Activated CD4-positive, alpha-beta T cell treated with anti-CD3 and anti-CD28 coated beads, Interleukin-2, amount 10 ng/mL, durations not matched to agents 24 days and 14 days (primary cell): ENCODE measurements around the gene SLC26A1. TPM values are rescaled to one million over a fixed set of nuclear protein-coding genes. Genes with fewer than 3 reads are reported as not detected.

ENCODE experiments used
- DNase-seq: peaks from one replicate; pipeline ENCODE4 v3.0.0; 2022
- H3K27ac Mint-ChIP-seq: one replicate; pipeline ENCODE4 v1.8.0; 2022; ENCODE audit warnings: mild to moderate bottlenecking, mixed read lengths
- H3K27me3 Mint-ChIP-seq: one replicate; pipeline ENCODE4 v1.8.0; 2022; ENCODE audit warnings: mixed read lengths
- H3K36me3 Mint-ChIP-seq: one replicate; pipeline ENCODE4 v1.8.0; 2022; ENCODE audit warnings: low read depth, mild to moderate bottlenecking, mixed read lengths
- H3K4me1 Mint-ChIP-seq: one replicate; pipeline ENCODE4 v1.8.0; 2021; ENCODE audit warnings: mixed read lengths
- H3K4me3 Mint-ChIP-seq: one replicate; pipeline ENCODE4 v1.8.0; 2022; ENCODE audit warnings: mild to moderate bottlenecking, moderate library complexity, mixed read lengths
- H3K9me3 Mint-ChIP-seq: one replicate; pipeline ENCODE4 v1.8.0; 2021; ENCODE audit warnings: mixed read lengths
- intact Hi-C: fragments of 100-400 bp; cut with micrococcal nuclease; formaldehyde crosslinking; loops from one replicate; pipeline ENCODE4 v1.15.1; 2023
- total RNA-seq: library from RNA; stranded (reverse); gene quantifications from 2 replicates; pipeline ENCODE4 v1.2.3, GENCODE V29; 2022

SLC26A1 gene
- total RNA-seq, 1 donor from 2014 or later = not detected

DNA sequence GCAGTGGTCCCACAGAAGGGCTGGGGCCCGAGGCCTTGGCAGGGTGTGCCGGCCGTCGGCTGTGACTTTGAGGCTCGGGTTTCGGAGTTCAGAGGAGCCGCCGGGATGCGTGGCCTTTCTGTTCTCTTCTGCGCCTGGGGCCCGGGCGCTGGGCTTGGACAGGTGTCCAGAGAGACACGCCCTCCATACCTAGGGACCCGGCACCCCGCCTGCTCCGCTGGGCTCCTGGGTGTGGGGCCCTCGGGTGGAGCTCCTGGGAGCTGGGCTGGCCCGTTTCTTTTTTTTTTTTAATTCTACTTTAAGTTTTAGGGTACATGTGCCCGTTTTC is 29.5 kb upstream of the SLC26A1 start:
- H3K9me3 Mint-ChIP-seq = no peaks in the 10 kb centered on the region
- no peaks in the 10 kb centered on the region for H3K27me3 Mint-ChIP-seq
- no peak overlapping the region for H3K4me3 Mint-ChIP-seq
- H3K4me1 Mint-ChIP-seq = peaks cover 9% of the 10 kb centered on the region
- intact Hi-C loops = no loop called here
- peaks cover 8% of the 10 kb centered on the region for H3K36me3 Mint-ChIP-seq
- no peak for DNase-seq
- no peak overlapping the region for H3K27ac Mint-ChIP-seq

DNA sequence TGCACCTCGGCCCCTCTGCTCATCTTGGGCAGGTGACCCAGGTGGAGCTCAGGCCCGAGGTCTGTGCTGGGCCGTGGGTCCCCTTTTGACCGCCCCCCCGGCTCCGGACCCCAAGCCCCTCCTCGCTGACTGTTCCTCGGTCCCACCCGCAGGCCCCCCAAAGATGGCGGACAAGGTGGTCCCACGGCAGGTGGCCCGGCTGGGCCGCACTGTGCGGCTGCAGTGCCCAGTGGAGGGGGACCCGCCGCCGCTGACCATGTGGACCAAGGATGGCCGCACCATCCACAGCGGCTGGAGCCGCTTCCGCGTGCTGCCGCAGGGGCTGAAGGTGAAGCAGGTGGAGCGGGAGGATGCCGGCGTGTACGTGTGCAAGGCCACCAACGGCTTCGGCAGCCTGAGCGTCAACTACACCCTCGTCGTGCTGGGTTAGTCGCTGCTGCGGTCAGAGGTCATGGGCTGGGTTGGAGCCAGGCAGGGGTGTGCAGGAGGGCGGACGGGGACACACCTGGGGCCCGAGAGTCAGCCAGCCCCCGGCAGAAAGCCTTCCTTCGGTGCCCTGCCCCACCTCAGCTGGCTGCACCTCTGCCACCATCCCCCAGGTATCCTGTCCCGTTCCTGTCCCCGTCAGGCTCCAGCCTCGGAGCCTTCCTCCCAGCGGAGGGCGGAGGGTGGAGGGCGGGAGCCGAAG is 29.0 kb upstream of the SLC26A1 start:
- peaks cover 9% of the 10 kb centered on the region for H3K4me1 Mint-ChIP-seq
- DNase-seq = no peak
- H3K9me3 Mint-ChIP-seq = no peaks in the 10 kb centered on the region
- H3K36me3 Mint-ChIP-seq = peaks cover 8% of the 10 kb centered on the region
- no peak overlapping the region for H3K27ac Mint-ChIP-seq
- no peaks in the 10 kb centered on the region for H3K27me3 Mint-ChIP-seq
- intact Hi-C loops = no loop called here
- H3K4me3 Mint-ChIP-seq = no peak overlapping the region

DNA sequence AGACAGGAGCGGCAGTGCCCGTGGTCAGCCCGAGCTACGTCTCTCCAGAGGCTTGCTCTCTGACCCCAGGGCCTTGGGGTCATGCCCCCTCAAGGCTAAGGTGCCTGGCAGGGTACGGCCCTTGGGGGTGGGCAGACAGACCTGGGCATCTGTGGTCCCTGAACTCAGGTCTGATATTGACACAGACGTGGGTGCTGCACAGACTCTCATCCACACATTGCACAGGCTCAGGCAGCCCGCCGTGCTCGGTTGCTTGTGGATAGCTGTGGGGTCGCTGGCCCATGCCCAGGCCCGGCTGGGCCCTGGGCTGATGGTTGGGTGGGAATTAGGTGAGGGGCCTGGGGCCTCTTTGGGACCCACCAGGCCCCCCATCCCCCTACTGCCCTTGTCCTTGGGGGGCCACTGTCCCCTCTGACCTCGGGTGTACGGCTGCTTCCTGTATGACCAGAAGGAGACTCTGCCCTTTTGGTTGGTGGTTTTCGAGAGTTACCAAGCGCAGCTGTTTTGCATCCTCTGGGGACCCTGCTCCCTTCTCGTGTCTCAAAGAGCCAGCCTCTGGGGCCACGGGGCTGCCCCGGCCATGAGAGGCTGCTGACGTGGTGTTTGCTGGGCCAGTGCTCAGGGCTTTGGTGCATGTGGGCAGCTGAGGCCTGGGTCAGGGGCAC is 28.3 kb upstream of the SLC26A1 start:
- Mint-ChIP-seq H3K9me3 (no peaks in the 10 kb centered on the region), H3K36me3 (peaks cover 8% of the 10 kb centered on the region), H3K4me3 (no peak overlapping the region), H3K27me3 (no peaks in the 10 kb centered on the region), H3K4me1 (peaks cover 9% of the 10 kb centered on the region), H3K27ac (no peak overlapping the region)
- intact Hi-C loops = no loop called here
- DNase-seq = no peak

DNA sequence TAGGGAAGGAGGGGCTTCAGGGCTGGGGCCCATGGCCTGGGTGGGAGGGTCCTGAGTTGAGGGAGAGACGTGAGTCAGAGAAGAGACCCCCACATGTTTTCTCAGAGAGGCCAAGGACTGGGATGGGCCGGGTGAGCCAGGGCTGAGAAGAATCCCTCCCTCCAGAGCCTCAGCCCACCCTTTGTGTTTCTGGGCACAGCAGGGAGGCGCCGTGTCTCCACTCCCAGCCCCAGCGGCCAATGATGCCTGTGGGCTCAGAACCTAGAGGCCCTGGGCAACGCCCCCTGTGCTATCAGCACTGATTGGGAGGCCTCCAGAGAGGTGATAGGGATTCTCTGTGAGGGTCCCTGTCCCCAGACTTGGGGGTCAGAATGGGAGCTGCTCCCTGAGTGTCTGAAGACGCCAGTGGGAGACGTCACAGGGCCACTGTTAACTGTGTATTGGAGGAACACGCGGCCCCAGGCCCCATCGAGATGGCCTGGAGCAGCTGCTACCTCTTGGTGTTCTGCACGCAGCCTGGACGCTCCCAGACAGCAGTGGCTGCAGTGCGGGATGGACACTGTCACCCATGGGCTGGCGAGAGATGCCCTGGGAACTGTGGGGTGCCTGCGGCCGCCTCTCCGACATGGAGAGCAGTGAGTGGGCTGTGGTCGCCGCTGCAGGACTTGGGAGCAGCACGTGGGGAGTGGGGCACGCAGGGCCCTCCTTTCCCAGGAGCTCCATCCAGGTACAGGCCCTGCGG is 26.7 kb upstream of the SLC26A1 start:
- H3K27me3 Mint-ChIP-seq = no peaks in the 10 kb centered on the region
- H3K4me3 Mint-ChIP-seq = no peak overlapping the region
- no peaks in the 10 kb centered on the region for H3K9me3 Mint-ChIP-seq
- intact Hi-C loops = no loop called here
- H3K27ac Mint-ChIP-seq = no peak overlapping the region
- no peaks in the 10 kb centered on the region for H3K4me1 Mint-ChIP-seq
- H3K36me3 Mint-ChIP-seq = peaks cover 1% of the 10 kb centered on the region
- no peak for DNase-seq

DNA sequence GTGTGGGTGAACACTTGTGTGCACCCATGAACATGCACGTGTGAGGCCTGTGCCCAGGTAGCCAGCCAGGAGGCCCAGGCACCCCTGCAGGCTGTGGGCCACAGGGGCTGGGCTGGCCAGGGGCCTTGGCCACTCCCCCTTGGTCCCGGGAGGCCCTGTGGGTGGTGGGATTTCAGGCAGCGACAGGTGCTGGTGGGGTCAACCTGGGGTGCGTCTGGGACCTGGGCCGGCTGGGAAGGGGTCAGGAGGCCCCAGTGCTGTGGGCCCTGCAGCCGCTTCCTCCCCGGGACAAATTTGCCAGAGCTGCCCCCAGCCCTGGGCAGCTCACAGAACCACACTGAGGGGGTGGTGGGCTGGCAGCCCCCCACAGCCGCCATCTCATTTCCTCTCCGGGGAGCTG is 26.1 kb upstream of the SLC26A1 start:
- H3K4me3 Mint-ChIP-seq = no peak overlapping the region
- H3K4me1 Mint-ChIP-seq = no peaks in the 10 kb centered on the region
- no peak for DNase-seq
- H3K36me3 Mint-ChIP-seq = no peaks in the 10 kb centered on the region
- H3K27me3 Mint-ChIP-seq = no peaks in the 10 kb centered on the region
- intact Hi-C loops = no loop called here
- no peak overlapping the region for H3K27ac Mint-ChIP-seq
- H3K9me3 Mint-ChIP-seq = no peaks in the 10 kb centered on the region

DNA sequence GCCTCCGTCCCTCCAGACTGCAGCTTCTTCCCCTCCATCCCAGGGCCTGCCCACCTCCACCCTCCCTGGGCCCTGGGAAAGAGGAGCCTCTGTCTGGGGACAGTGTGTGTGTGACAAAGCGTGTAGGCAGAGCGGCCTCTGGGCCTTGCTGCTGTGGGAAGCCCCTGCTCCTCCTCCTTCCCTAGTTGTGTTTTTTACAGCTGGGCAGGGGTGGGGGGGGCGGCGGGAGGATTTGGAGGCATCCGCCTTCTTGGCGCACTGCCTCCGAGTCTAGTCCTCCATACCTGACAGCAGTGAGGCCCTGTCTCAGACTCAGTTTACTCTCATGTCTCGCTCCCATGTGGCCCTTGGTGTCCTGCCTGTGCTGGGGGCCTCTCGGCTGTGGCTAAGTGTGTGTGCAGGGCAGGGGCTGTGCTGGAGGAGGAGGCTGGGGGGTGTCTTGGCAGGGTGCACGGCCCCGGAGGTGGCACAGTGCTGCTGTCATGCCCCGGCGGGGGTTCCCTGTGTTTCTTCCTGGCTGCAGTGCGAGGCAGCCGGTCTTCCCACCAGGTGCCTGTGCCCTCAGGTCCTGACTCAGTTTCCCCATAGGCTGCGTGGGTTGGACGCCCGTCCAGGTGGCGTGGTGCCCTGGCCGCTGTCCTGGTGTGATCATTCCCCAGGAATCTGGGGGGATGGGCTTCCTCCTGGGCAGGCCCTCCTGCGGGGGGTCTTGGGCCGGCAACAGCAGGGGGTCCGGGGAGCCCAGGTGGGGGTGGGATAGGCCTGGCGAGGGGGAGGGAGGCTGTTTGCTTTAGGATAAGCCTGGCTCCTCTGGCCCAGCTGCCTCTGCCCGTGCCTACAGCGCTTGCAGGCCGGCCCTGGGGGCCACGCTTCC is 25.2 kb upstream of the SLC26A1 start:
- Mint-ChIP-seq H3K27me3 (no peaks in the 10 kb centered on the region), H3K4me1 (peaks cover 4% of the 10 kb centered on the region), H3K36me3 (peaks cover 4% of the 10 kb centered on the region), H3K27ac (no peak overlapping the region), H3K4me3 (no peak overlapping the region), H3K9me3 (no peaks in the 10 kb centered on the region)
- intact Hi-C loops = no loop called here
- no peak for DNase-seq

DNA sequence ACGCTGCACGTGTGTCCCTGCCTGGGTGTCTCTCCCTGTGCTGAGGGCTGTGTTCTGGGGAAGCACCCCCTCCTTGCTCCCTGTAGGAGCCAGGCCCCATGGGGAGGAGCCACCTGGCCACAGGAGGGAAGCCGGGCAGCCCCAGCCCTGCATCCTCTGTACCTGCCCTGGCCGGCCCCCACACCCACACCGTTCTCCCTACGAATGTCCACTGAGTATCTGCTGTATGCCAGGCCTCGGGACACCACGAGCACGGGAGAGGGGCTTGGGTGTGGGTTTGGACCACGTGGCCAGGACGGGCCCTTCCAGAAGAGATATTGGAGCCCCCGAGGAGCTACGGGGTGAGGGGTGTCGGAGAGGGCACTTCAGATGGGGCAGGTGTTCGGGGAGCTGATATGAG is 24.5 kb upstream of the SLC26A1 start:
- Mint-ChIP-seq H3K4me1 (peaks cover 4% of the 10 kb centered on the region), H3K9me3 (no peaks in the 10 kb centered on the region), H3K27me3 (no peaks in the 10 kb centered on the region), H3K36me3 (peaks cover 4% of the 10 kb centered on the region), H3K4me3 (no peak overlapping the region), H3K27ac (no peak overlapping the region)
- DNase-seq = no peak
- intact Hi-C loops = no loop called here

DNA sequence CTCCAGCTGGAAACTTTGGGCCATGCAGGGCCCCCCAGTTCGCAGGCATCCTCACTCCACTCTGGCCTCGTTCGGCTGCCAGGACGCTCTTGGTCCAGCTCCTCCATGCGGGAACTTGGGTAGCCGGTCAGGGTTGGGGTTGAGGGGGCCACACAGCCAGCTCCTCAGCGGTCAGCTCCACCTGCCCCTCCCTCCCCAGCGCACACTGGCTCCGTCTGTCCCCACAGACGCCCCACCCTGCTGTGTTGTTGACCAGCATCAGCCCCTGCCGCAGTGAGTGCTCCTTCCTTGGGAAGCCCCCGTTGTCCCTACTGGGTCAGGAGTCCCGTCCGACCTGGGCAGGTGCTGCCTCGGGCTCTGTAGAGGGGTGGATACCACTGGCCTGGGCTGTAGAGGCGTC is 24.0 kb upstream of the SLC26A1 start:
- H3K4me1 Mint-ChIP-seq = peaks cover 4% of the 10 kb centered on the region
- no peak overlapping the region for H3K27ac Mint-ChIP-seq
- no peak for DNase-seq
- intact Hi-C loops = no loop called here
- no peaks in the 10 kb centered on the region for H3K9me3 Mint-ChIP-seq
- no peaks in the 10 kb centered on the region for H3K27me3 Mint-ChIP-seq
- H3K36me3 Mint-ChIP-seq = peaks cover 4% of the 10 kb centered on the region
- no peak overlapping the region for H3K4me3 Mint-ChIP-seq

DNA sequence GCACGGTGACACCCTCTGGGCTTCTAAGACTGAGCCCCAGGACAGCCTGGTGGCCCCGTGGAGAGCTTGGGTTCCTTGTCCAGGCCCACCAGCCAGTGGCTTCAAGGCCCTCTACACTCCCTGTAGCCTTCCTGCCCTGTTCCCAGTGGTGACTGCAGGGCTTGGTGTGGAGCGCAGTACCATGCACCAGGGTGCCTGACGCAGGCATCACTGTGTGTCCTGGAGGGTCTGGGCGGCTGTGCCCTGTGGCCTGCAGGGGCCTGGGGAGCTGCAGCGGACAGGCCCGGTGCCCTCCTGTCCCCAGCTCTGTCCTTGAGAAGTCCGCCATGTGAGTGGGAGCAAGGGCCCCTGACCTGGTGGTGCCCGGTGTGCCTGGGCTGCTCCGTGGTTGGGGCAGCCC is 22.5 kb upstream of the SLC26A1 start:
- no peaks in the 10 kb centered on the region for H3K27me3 Mint-ChIP-seq
- no peak overlapping the region for H3K27ac Mint-ChIP-seq
- H3K9me3 Mint-ChIP-seq = no peaks in the 10 kb centered on the region
- H3K4me1 Mint-ChIP-seq = peaks cover 5% of the 10 kb centered on the region
- no peak for DNase-seq
- no peak overlapping the region for H3K4me3 Mint-ChIP-seq
- H3K36me3 Mint-ChIP-seq = peaks cover 4% of the 10 kb centered on the region
- intact Hi-C loops = no loop called here

DNA sequence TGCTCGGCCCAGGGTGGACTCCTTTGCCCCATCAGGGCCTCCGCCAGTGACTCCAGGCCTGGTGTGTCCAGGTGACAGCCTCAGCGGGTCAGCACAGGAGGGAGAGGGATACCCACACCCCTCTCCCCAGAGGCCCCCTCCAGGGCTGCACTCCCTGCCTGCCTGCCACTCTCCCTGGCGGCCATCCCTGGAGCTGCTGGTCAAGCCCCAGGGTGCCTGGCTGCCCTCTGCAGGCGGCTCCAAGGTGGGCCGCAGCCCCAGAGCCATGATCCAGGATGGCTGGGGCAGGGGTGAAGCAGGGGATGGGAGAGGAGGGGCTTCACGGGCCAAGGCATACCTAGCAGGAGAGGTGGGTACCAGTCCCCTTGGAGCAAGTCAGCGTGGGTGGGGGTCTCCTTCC is 22.0 kb upstream of the SLC26A1 start:
- H3K4me3 Mint-ChIP-seq = no peak overlapping the region
- H3K4me1 Mint-ChIP-seq = peaks cover 10% of the 10 kb centered on the region
- H3K36me3 Mint-ChIP-seq = peaks cover 6% of the 10 kb centered on the region
- no peak for DNase-seq
- no peak overlapping the region for H3K27ac Mint-ChIP-seq
- no peaks in the 10 kb centered on the region for H3K9me3 Mint-ChIP-seq
- intact Hi-C loops = no loop called here
- no peaks in the 10 kb centered on the region for H3K27me3 Mint-ChIP-seq

DNA sequence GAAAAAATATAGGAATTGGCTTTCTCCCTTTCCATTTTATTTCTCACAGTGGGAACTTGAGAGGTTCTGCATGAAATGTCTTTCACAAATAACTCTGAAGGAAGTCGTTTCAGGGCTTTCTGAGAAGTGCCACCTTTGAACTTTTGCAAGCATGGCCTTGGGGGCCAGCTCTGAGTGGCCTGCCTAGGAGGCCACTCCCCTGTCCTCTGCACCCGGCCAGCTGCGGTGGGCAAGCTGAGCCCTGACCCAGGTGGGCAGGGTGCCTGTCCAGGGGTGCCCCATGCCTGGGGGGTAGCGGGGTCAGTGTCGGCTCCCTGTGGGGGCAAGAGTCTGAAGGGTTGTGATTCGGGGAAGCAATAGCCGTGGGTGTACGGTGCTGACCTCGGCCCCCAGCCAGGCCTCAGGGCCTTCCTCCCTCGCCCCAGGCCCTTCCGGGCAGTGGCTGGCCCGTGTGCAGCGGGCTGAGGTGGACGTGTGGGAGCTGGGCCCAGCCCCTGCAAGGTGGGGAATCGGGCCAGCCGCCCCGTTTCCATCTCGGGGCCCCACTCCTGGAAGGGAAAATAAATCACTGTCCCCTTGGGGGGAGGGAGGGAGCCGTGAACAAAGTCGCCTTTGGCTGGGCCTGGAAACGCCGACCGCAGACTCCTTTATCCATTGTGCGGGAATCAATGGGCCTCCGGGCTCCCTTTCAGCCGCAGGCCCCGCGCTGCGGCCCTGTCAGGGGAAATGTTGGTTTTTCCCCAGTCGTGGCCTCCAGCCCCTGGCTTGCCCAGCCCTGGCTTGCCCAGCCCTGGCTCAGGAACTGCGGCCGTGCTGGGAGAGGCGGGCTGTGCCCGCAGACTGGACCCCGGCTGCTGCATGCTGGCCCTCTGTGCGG is 21.3 kb upstream of the SLC26A1 start:
- Mint-ChIP-seq H3K4me3 (no peak overlapping the region), H3K27ac (no peak overlapping the region), H3K36me3 (peaks cover 6% of the 10 kb centered on the region), H3K9me3 (no peaks in the 10 kb centered on the region), H3K27me3 (no peaks in the 10 kb centered on the region), H3K4me1 (peaks cover 10% of the 10 kb centered on the region)
- intact Hi-C loops = loop anchor here (5.0 kb wide), 2 partner anchors 188 to 333 kb away; partner anchors contain the start of gene UVSSA
- no peak for DNase-seq

DNA sequence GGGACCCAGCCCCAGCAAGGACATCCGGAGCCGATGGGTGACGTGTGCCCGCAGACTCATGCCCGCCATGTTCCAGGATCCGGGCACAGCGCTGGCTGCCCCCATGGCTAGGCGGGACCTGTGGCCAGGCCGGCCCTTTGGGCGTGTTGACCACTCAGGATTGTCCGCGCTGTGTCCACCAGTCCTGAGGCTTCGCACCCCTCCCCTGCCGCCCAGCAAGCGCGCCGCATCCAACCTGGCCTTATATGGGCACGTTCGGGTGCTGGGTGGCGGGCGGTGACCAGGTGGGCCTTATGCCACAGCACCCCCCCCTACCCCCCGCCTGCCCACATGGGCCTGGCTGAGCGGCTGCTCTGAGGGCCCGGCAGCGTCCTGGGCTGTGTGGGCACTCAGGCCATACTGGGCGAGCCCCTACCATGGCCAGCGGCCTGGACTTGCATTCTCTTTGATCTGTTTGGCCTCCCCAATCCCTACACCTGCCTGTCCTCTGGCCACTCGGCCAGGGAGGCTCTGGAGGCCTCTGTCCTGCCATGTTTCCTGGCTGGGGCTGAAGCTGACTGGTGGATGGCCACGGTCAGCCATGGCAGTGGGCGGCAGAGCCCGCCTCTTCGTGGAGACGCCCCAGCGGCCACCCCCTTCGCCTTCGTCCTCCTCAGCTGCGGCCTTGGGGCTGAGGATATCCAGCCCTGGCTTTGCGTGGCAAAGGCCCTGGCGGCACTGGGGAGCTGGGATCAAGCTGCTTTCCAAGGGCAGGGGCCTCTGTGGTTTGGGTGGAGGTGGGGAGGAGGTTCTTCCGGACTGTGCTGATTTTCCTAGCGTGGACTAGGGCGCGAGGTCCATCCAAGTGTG is 20.2 kb upstream of the SLC26A1 start:
- H3K36me3 Mint-ChIP-seq = peaks cover 6% of the 10 kb centered on the region
- H3K4me3 Mint-ChIP-seq = peak overlapping the region; percentile 50
- H3K27me3 Mint-ChIP-seq = peaks cover 7% of the 10 kb centered on the region
- no peak for DNase-seq
- H3K27ac Mint-ChIP-seq = no peak overlapping the region
- H3K4me1 Mint-ChIP-seq = peaks cover 13% of the 10 kb centered on the region
- intact Hi-C loops = loop anchor here (5.0 kb wide), 2 partner anchors 189 to 334 kb away; partner anchors contain the start of gene UVSSA
- no peaks in the 10 kb centered on the region for H3K9me3 Mint-ChIP-seq
